C4-2B (cell line): ENCODE measurements around the gene BAAT.

Source experiments
- H3K27ac ChIP-seq: fragments of 450-650 bp; 2 replicates; pipeline ENCODE4 v1.5.1; 2017
- ZFX ChIP-seq: fragments of 450-650 bp; IDR thresholded peaks from 2 replicates; pipeline ENCODE4 v1.6.1; 2017
- TF ChIP-seq, protein P1 (sequence below): fragments of 450-650 bp; conservative IDR thresholded peaks from 2 replicates; pipeline ENCODE4 v1.5.1; 2017; ENCODE audit warnings: mild to moderate bottlenecking

The BAAT gene

DNA sequence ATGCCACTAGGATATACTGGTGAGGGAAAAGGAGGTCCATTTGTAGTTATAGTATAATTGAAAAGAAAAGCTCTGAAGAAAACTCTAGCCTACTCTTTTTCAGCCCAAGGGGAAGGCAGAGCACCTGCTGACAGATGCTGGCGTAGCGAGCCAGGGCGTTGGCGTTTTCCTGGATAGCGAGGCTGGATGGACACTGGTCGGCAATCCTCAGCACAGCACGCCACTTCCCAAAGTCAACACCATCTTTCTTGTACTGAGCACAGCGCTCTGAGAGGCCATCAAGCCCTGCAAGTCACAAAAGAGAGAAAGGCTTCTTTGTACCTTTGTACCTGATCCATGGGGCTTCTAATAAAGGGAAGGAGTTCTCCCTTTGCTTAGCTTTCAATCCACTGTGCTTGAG, 42.6 kb upstream of the BAAT start:
- H3K27ac ChIP-seq: no peak overlapping the region
- TF ChIP-seq, protein P1, sequence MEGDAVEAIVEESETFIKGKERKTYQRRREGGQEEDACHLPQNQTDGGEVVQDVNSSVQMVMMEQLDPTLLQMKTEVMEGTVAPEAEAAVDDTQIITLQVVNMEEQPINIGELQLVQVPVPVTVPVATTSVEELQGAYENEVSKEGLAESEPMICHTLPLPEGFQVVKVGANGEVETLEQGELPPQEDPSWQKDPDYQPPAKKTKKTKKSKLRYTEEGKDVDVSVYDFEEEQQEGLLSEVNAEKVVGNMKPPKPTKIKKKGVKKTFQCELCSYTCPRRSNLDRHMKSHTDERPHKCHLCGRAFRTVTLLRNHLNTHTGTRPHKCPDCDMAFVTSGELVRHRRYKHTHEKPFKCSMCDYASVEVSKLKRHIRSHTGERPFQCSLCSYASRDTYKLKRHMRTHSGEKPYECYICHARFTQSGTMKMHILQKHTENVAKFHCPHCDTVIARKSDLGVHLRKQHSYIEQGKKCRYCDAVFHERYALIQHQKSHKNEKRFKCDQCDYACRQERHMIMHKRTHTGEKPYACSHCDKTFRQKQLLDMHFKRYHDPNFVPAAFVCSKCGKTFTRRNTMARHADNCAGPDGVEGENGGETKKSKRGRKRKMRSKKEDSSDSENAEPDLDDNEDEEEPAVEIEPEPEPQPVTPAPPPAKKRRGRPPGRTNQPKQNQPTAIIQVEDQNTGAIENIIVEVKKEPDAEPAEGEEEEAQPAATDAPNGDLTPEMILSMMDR: no peak
- no peak for TF ChIP-seq ZFX

DNA sequence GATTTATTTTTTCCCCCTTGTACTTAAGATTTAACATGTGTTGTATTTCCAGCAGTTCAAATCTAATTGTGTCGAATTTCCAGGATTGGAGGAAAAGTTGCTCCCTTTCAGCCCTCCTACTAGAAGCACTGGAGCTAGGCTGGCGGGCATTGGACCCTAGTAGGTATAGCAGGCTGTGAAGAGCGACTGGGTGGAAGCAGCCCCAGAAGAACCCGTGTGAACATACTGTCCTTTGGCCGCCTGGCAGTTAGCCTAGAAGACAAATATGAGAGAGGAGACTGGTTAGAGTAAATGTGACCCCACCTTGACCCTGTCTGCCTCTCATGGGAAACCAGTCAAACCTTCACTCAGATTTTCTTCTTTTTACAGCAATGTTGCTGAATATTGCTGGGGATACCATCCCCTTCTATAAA, 36.9 kb upstream of the BAAT start:
- TF ChIP-seq, protein P1: no peak
- TF ChIP-seq ZFX: no peak

DNA sequence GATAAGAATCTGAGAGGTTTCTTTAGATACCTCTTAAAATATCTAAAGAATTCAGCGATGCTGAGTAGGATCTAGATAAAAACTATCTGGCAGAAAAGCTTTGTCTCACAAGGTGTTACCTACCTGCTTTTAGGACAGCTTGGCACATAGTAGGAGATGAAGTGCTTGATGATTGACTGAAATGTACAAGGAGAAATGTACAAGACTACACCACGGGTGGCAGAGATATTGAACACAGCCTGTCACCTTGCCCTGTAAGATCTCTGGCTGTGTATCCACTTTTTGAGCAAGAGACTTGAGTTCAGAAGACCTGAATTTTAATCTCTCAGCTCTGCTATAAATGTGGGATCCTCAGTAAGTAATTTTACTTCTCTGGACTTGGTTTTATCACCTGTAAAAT, 35.1 kb upstream of the BAAT start:
- TF ChIP-seq, protein P1: no peak
- TF ChIP-seq ZFX: no peak
- H3K27ac ChIP-seq: no peak overlapping the region

More for the DNA sequence above, 36.9 kb upstream of the BAAT start:
- no peak overlapping the region for H3K27ac ChIP-seq

DNA sequence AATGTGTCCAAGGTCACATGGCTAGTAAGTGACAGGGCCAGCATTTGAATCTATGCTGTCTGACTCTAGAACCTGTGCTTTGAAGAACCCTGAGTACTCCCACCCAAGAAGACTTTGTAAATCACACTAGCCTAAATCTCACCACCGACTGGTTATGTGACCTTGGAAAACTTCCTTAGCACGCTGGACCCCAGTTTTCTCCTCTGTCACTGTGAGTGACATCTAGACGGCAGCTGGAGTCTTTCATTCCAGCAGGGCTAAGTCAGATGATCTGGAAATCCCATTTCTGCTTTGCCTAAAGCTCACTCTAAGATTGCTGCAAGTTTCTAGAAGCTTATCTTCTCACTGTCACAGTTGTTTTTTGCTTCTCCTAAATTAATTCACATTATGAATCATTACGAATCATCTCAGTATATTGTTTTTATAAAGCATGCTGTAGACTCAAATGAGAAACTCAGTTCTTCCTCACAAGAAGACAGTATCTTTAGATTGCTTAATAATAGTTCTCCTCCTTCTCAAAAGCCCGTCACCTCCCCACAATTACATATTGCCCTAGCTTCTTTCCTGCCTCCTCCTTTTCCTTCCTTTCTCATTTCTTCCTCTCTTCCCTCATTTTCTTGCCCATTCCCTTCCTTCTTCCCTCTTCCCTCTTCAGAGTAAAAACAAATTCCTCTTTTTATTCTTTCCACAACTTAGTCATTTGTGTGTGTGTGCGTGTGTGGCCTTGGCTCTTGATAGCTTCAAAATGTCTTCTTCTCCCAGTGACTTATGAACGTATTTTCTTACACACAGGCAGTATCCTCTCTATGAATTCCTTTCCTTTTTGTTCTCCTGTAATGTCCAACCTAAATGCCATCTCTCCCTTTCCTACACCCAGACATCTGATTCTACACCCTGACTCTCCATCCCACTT, 34.0 kb upstream of the BAAT start:
- H3K27ac ChIP-seq: no peak overlapping the region
- TF ChIP-seq ZFX: no peak
- TF ChIP-seq, protein P1: no peak

DNA sequence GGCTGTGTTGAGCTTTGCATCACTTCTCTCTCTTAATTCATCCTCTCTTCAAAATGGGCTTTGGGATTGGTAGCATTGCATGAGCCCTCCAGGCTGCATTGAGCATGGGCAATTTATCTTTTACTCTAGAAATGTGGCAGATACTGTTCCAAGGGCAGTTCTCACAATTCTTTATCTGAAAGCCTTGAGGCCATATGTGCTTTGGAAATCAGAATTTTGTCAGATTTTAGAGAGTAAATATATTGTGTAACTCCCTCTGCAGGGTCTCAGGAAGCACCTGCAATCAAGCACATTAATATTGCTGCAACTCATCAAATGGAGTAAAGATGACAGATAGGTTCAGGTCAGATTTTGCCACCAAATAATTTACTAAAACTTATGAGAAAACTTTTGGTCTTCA, 33.2 kb upstream of the BAAT start:
- no peak overlapping the region for H3K27ac ChIP-seq

DNA sequence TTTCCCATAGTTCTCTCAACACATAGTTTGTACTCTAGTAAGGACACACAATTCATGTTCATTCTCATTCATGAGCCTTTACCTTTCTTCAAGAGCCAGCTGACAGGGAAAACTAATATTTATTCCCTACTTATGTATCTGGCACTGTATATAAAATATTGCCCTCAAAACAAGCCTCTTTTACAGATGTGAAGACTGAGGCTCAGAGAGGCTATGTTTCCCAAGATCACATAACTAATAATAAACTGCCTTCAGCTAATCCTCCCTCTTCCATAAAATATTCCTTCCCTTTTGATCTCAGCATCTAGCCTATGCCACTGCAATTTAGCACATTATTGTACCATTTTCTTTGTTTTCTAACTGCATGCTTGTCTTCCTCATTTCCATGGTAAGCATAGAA, 32.6 kb upstream of the BAAT start:
- TF ChIP-seq, protein P1: no peak
- no peak for TF ChIP-seq ZFX

More for the DNA sequence above, 33.2 kb upstream of the BAAT start:
- no peak for TF ChIP-seq ZFX
- TF ChIP-seq, protein P1: no peak

DNA sequence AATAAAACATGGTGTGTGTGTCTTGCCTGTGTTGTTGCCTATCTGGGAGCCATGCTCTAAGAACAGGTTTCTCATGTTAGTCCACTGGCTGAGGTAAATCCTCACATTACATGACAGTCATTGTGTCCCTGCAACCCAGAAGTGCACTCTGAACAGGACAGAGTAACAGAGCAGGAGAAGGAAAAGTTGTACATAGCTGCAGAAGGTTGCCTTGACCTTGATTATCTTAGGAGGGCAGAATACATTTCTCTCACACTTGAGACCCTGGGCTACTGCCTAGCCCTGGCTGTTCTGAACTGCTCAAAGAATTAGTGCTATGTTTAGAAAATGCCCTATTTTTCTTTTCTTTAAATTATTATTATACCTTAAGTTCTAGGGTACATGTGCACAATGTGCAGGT, 30.8 kb upstream of the BAAT start:
- no peak overlapping the region for H3K27ac ChIP-seq
- no peak for TF ChIP-seq ZFX
- TF ChIP-seq, protein P1: no peak

More for the DNA sequence above, 32.6 kb upstream of the BAAT start:
- no peak overlapping the region for H3K27ac ChIP-seq
